ENCODE results near the gene TF.

DNA sequence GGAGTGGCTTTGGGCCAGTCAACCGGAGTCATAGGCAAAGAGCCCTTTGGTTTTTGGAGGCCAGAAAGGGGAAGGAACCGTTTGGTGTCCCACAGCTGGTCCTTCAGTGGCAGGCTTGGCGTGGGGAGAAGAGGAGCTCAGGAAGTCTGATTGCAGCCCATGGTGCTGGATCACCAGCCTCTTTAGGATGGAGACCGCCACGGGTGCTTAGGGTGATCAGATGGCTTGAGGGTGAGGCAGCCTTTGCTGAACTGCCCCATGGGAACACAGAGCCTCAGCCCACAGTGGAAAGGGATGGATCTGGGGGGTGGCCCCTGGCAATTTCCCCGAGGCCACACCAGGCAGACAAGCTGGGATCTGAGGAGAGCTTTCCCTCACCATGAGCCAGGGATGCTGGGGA is 45.8 kb upstream of the TF start:
- no peak for TF ChIP-seq CTCF (IDR thresholded peaks at IDR 0.05; ENCODE audit: insufficient read depth, low read length, poor library complexity, severe bottlenecking)
- TF ChIP-seq EZH2phosphoT487 (conservative IDR thresholded peaks at IDR 0.05; ENCODE audit: low read length): no peak
